GM21619 (cell line): ENCODE results near the gene RASGEF1C.

Experiments
- ATAC-seq: cut with Tn5 transposase; IDR thresholded peaks from one replicate; pipeline ENCODE4 v1.9.1; 2021; ENCODE audit not compliant: unreplicated experiment

Gene RASGEF1C

DNA sequence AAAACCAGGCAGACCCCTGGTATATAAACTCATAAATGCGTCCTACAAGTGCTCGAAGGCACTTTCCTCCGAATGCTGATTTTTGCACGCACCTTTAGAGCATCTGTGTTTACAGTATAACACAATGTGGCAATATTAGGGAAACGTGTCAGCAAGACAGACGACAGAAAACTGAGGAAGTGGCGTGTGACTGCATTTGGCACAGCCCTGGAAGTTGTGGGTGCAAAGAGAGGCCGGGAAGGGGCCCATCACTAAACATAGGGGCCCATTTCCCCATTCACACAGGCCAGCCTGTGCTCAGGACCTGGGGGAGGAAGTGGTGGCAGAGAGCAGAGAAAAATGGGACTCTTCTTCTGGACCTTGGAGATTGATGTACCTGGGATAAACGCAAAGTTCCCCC is 48.2 kb downstream of the RASGEF1C start:
- no peak for ATAC-seq

- no peak for ATAC-seq
Observed at GRCh38 chr5:180160215-180160614, 48.8 kb downstream of the RASGEF1C start.

- ATAC-seq = no peak
Observed at GRCh38 chr5:180159756-180160155, 49.3 kb downstream of the RASGEF1C start.

DNA sequence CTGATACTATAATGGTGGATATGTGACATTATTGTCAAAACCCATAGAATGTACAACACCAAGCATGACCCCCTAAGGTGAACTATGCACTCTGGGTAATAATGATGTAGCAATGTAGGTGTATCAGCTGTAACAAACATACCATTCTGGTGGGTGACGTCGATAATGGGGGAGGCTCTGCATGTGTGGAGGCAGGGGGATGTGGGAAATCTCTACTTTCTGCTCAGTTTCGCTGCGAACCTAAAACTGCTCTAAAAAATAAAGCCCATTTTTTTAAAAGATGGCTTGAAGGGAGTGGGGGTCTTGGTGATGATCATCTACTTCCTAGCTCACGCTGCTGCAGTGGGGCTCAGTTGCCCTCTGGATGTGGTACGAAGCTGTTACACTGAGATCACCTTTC is 51.1 kb downstream of the RASGEF1C start:
- no peak for ATAC-seq

DNA sequence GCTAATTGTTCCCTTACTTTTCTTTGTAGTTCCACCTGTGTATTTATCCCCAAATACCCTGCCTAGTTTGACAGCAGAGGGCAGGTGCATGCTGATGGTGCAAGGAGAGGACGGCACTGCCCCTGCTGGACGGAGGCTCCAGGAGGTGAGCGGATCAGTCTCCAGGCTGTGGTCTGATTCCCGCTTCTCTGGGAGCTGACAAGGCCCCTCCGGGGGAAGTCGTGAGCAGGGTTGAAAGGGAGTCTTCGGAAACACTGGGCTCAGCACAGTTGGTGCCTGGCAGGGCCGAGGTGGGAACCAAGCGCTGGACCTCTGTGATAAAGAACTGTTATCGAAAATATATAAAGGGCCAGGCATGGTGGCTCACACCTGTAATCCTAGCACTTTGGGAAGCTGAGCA is 52.9 kb downstream of the RASGEF1C start:
- no peak for ATAC-seq

DNA sequence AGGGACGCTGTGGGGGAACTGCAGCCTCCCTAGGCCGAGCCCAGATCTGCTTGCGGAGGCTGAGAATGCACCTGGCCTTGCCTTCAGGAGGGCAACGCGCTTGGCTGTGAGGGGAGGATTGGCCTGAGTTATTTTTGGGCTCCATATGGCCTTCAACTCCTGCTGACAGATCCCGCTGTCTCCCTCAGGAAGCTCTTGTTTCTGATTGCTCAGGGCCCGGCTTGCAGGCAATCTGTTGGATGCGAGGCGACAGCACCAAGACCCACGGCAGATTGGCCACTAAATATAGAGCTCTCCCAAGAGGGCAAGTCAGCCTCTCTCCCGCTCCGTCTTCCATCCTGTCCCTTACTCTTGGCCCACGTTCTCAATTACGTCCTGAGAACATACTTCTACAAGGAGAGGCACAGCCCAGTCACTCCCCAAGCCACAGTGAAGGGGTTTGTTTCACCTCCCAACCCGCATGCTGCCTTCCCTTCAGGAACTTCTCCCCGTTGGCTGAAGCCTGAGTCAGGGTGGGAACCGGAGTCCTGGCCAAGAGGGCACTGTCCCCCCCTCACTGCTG is 53.6 kb downstream of the RASGEF1C start:
- no peak for ATAC-seq

- no peak for ATAC-seq
Observed at GRCh38 chr5:180154821-180155364, 54.1 kb downstream of the RASGEF1C start.

- ATAC-seq = no peak
Observed at GRCh38 chr5:180153991-180154390, 55.0 kb downstream of the RASGEF1C start.

DNA sequence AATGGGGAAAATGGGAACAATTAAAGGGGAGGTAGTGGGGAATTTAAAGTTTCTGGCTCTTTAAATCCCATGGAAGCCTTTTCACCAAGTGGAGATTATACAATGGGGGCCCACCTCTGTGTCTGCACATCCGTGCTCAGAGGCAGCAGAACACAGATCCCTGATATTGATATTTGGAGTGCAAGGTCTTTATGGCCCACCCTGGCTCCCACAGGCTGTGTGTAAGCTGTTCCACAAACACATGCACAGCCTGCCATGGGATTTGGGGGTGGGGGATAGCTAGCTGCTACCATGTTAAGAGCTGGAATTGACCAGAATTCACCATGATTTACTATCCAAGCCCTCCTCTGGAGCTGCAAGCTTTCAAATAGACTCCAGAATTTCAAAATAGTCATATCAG is 55.9 kb downstream of the RASGEF1C start:
- no peak for ATAC-seq

- no peak for ATAC-seq
Observed at GRCh38 chr5:180143656-180144364, 65.2 kb downstream of the RASGEF1C start.

- no peak for ATAC-seq
Observed at GRCh38 chr5:180142824-180143610, 66.0 kb downstream of the RASGEF1C start.

DNA sequence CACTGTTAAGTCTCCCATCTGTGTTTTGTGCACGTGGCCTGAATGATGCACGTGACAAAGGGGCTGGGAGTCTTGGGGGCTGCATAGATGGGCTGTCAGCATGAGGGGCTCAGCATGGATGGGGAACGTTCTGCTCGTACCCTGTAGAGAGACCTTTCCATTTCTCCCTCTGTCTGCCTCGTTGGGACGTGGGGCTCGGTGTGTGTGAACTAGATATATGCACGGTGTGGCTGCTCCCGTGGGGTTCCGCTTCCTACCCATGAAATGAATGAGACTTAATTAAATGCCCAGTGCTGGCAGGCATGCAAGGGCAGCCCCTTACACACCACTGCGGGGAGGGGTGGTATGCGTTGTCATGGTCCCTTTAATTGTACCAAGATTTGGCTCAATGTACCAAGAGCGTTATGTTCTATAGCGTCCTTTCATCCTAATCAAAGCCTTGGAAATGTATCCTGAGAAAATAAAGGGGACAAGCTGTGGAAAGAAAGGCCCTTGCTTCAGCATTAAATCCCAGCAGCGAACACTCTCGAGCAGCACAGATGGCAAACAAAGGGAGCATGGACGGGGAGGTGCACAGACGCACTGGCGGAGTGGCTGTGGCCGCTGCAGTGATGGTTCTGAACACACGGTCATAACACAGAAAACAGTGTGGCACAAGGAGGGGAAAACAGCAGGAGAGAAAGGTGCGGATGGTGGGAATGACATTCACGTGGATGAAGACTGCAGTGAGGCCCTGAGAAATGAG is 66.8 kb downstream of the RASGEF1C start:
- no peak for ATAC-seq

DNA sequence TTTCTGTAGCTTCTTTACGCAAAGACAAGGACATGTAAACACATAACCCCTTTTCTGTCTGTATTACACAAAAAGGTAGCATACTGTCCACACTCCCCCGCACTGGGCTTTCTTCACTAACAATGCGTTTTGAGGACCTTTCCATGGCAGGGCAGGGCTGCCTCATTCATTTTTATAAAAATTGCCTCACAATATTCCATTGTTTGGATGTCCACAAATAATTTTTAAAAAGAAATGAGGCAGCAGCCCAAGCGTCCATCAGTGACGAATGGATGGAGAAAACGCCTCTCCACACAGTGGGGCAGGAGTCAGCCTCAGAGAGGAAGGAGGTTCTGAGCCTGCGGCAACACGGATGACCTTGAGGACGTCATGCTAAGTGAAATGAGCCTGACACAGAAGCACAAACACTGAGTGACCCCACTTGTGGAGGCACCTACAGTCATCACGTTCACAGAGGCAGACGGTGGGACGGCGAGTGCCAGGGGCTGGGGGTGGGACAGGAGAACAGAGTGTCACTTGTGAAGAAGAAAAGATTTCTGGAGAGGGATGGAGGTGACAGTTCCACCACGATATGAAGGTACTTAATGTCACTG is 67.8 kb downstream of the RASGEF1C start:
- ATAC-seq = no peak

DNA sequence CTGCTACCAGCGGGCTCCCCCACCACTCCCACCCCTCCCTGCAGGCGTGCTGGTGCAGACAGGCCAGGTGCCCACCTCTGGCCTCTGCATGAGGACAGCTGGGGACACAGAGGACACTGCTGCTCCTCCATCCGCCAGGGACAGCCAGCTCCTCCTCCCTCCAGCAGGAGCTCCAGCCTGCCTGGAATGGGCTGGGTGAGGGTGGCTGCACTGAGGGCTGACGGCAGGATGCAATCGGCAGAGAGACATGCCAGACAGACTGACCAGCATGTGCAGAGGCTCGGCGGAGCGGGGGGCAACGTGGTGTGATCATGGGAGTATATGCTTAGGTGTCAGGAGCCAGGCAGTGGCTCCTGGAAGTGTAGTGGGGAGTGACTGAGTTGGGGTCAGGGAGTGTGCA is 68.4 kb downstream of the RASGEF1C start:
- ATAC-seq = no peak

DNA sequence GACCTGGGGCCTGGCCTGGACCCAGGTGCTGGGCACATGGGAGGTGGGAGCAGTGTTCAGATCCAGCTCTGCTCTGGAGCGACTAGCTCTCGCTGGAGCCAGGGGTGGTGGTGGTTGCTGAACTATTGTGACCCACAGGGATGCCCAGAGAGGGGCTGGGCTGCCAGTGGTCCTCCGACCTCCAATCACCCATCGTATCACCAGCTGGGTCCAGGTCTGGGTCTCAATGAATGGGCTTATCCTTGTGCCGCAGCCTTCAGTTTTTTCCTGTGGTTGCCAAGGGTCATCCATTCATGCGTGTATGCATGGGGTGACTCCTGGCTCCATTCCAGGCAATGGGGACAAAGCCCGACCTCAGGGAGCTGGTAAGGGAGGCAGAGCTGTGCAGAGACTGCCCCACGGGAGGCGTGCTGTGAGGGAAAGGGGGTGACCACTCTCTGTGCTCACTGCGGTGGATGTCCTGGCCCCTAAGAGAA is 68.9 kb downstream of the RASGEF1C start:
- ATAC-seq = no peak

DNA sequence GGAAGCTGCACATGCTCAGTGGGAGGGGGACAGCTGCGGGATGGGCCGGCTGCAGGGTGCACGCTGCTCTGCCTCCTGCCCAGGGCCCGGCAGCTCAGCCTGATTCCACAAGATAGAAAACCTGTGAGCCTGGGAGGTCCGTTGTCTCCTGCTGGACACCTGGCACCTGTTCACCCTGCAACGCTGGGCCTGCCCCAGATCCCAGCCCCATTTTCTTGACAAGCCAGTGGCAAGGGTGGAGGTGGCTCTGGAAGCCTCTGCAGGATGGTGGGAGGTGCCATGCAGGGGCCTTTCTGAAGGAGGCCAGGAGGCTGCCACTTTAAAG is 69.3 kb downstream of the RASGEF1C start:
- ATAC-seq = no peak

DNA sequence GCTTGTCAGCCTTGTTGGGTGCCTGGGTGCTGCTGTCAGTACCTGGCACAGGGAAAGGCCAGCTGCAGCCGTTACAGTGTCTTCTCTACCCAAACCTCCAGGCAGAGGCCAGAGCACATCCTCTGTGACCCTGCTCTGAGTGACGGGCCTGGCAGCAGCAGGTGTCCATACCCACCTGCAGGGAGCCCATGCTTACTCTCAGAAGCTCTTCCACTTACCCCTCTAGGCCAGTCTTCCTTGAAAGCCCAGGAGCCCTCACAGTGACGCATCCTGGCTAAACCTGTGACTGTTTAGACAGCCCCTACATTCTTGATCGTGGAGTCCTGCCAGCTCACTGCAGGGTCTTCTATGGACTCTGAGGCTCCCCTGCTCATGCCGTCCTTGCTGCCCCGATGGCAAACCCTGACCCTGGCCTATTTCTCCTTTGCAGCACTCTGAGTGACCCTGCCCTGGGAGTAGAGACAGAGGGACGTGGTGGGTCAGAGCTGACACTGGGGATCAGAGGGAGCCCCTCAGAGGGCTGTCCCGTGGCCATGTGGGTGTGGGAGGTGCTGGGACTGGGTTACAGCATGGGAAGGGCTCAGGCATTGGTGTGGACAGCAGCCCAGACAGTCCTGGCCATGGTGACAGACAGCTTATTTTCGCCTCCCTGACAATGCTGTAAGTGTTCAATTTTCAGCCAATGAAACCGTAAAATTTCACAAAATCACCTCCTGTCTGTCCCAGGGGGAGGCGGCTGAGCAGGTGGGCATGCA is 69.9 kb downstream of the RASGEF1C start:
- ATAC-seq = no peak

- ATAC-seq = no peak
Observed at GRCh38 chr5:180138214-180138975, 70.6 kb downstream of the RASGEF1C start.

GRCh38 chr5:180137401-180138213 is 71.4 kb downstream of the RASGEF1C start:
- no peak for ATAC-seq
